Progenitor cell of endocrine pancreas (in vitro differentiated cells): ENCODE measurements around the gene C3orf80. TPM values are rescaled to one million over a fixed set of nuclear protein-coding genes. Genes with fewer than 3 reads are reported as not detected.

Experiments
- DNase-seq: peaks from one replicate; pipeline ENCODE4 v3.0.0; 2021; ENCODE audit warnings: low spot score; ENCODE audit not compliant: unreplicated experiment
- H3K27ac Mint-ChIP-seq: 2 replicates; pipeline ENCODE4 v1.8.0; 2021; ENCODE audit warnings: mild to moderate bottlenecking, moderate library complexity, mixed read lengths
- H3K27me3 Mint-ChIP-seq: 2 replicates; pipeline ENCODE4 v1.8.0; 2021; ENCODE audit warnings: mixed read lengths
- H3K36me3 Mint-ChIP-seq: 2 replicates; pipeline ENCODE4 v1.8.0; 2022; ENCODE audit warnings: mixed read lengths; ENCODE audit not compliant: insufficient read depth
- H3K4me1 Mint-ChIP-seq: 2 replicates; pipeline ENCODE4 v1.8.0; 2021; ENCODE audit warnings: low read depth, mixed read lengths
- H3K4me3 Mint-ChIP-seq: 2 replicates; pipeline ENCODE4 v1.8.0; 2021; ENCODE audit warnings: low read depth, mild to moderate bottlenecking, moderate library complexity, mixed read lengths
- H3K9me3 Mint-ChIP-seq: 2 replicates; pipeline ENCODE4 v1.8.0; 2021; ENCODE audit warnings: low read depth, mixed read lengths
- CTCF ChIP-seq: fragments of 200-600 bp; sonication (generic); IDR thresholded peaks from one replicate; pipeline ENCODE4 v1.5.0; 2021; ENCODE audit warnings: antibody characterized with exemption, mild to moderate bottlenecking; ENCODE audit not compliant: unreplicated experiment
- total RNA-seq: library from RNA; stranded (reverse); gene quantifications from 2 replicates; pipeline ENCODE4 v1.2.1, GENCODE V29; 2021

Gene C3orf80
- total RNA-seq, 1 donor from 2014 or later: 0.50 TPM

- Mint-ChIP-seq H3K27ac (no peak overlapping the region), H3K27me3 (no peaks in the 10 kb centered on the region), H3K4me1 (peaks cover 3% of the 10 kb centered on the region), H3K9me3 (no peaks in the 10 kb centered on the region), H3K4me3 (no peak overlapping the region), H3K36me3 (peaks cover 1% of the 10 kb centered on the region)
- no peak for DNase-seq
- TF ChIP-seq CTCF: no peak
These were observed 28.1 kb downstream of the C3orf80 start for GRCh38 chr3:160253298-160253697.

- TF ChIP-seq CTCF: no peak
- Mint-ChIP-seq H3K9me3 (peaks cover 3% of the 10 kb centered on the region), H3K36me3 (peaks cover 7% of the 10 kb centered on the region), H3K4me1 (no peaks in the 10 kb centered on the region), H3K27me3 (no peaks in the 10 kb centered on the region), H3K4me3 (no peak overlapping the region), H3K27ac (no peak overlapping the region)
- no peak for DNase-seq
These were observed 32.4 kb downstream of the C3orf80 start for GRCh38 chr3:160257606-160258005.

- Mint-ChIP-seq H3K9me3 (peaks cover 3% of the 10 kb centered on the region), H3K27ac (no peak overlapping the region), H3K4me1 (no peaks in the 10 kb centered on the region), H3K36me3 (peaks cover 7% of the 10 kb centered on the region), H3K27me3 (no peaks in the 10 kb centered on the region), H3K4me3 (no peak overlapping the region)
- no peak for DNase-seq
- no peak for TF ChIP-seq CTCF
These were observed 34.4 kb downstream of the C3orf80 start for GRCh38 chr3:160259589-160259988.

- Mint-ChIP-seq H3K4me3 (no peak overlapping the region), H3K36me3 (peaks cover 10% of the 10 kb centered on the region)
These were observed 35.5 kb downstream of the C3orf80 start for GRCh38 chr3:160260587-160261270.

GRCh38 chr3:160265088-160265487 is 39.9 kb downstream of the C3orf80 start:
- Mint-ChIP-seq H3K4me3 (no peak overlapping the region), H3K9me3 (no peaks in the 10 kb centered on the region), H3K36me3 (peaks cover 5% of the 10 kb centered on the region), H3K27ac (peak overlapping the region; percentile 26), H3K27me3 (no peaks in the 10 kb centered on the region), H3K4me1 (peaks cover 7% of the 10 kb centered on the region)
- no peak for TF ChIP-seq CTCF
- no peak for DNase-seq

More at GRCh38 chr3:160260587-160261270, 35.5 kb downstream of the C3orf80 start:
- TF ChIP-seq CTCF: no peak
- Mint-ChIP-seq H3K4me1 (peaks cover 7% of the 10 kb centered on the region), H3K9me3 (peaks cover 3% of the 10 kb centered on the region), H3K27me3 (no peaks in the 10 kb centered on the region), H3K27ac (no peak overlapping the region)
- DNase-seq: no peak

Other genes with a start within 250 kb of the C3orf80 start
- gene IL12A, start 236.6 kb upstream of the C3orf80 start, total RNA-seq: 0.33 TPM in 1 of 2 replicates, not detected in the other
- 48.1 and 52.4 TPM in 2 replicates for gene IFT80, start 173.8 kb downstream of the C3orf80 start, total RNA-seq
- gene SMC4, start 174.2 kb downstream of the C3orf80 start, total RNA-seq: 79.1 and 83.2 TPM in 2 replicates
- gene TRIM59, start 224.4 kb downstream of the C3orf80 start, total RNA-seq: 24.5 and 24.8 TPM in 2 replicates